ENCODE measurements around the gene JPT1.
"Not testable (repeated sequence)": the region's sequence is repeated elsewhere in the genome, so short reads cannot be mapped to it uniquely, and the experiment has no call there.

Gene JPT1

DNA sequence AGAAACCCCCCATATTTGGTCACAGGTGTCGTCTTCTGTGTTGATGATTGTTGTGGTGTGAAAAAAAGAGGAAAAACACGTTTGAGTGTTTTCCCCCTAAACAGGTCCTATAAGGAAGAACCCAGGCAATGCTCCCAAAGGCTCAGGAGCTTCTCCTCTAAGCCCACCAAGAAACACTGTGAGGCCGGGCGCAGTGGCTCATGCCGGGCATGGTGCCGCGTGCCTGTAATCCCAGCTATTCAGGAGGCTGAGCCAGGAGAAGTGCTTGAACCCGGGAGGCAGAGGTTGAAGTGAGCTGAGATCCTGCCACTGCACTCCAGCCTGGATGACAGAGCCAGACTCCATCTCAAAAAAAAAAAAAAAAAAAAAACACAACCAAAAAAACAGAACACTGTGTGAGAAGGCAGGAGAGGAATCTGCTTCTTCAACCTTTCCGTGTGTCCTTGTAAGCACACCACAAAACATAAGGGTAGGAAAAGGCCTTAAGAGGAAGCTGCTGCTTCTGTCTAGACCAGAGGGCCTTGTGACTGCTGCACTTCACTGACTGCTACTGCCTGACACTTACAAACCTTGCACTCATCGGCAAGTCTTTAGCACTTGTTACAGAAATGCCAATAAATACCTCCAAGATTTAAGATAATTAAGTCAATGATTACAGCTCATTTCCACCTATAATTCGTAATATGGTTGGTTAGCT lies 9.3 kb downstream of the JPT1 start:
- H3K4me3 ChIP-seq (ENCODE audit: low read length), result no peak overlapping the region
- TF ChIP-seq ZNF274 (IDR thresholded peaks at IDR 0.05; ENCODE audit: low read depth, low read length), result no peak

DNA sequence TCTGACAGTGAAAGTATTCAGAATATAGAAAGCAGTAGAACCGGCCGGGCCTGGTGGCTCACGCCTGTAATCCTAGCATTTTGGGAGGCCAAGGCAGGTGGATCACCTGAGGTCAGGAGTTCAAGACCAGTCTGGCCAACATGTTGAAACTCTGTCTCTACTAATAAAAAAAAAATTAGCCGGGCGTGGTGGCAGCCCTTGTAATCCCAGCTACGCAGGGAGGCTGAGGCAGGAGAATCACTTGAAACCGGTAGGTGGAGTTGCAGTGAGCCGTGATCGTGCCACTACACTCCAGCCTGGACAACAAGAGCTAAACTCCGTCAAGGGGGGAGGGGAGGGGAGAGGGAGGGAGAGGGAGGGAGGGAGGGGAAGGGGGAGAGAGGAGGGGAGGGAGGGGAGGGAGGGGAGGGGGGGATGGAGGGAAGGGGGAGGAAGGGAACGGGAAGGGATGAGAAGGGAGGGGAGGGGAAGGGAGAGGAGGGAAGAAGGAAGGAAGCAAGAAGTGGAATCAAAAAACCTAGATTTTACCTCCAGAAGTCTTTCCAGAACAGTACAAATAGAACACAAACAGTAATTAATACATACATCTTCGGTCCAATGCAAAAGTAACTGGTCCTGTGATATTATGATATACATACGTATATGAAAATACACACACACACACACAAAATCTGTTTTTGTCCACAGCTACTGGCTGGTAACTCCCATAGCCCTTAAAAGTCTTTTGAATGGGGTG lies 11.9 kb downstream of the JPT1 start:
- no peak for TF ChIP-seq ZNF274 (IDR thresholded peaks at IDR 0.05; ENCODE audit: low read depth, low read length)
- no peak overlapping the region for H3K4me3 ChIP-seq (ENCODE audit: low read length)

DNA sequence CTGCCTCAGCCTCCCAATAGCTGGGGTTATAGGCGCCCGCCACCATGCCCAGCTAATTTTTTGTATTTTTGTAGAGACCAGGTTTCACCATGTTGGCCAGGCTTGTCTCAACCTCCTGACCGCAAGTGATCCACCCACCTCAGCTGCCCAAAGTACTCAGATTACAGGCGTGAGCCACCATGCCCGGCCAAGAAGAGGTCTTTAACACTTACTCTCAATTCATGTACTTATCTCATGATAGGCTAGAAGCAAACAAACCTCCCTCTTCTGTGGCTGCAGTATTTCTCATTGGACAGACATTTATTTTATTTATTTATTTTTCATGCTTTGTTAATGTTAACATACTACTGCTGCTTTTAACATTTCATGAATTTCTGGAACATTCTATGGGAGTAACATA lies 15.8 kb downstream of the JPT1 start:
- TF ChIP-seq ZNF274 (IDR thresholded peaks at IDR 0.05; ENCODE audit: low read depth, low read length), result no peak

GRCh38 chr17:75137762-75138161 lies 16.6 kb downstream of the JPT1 start:
- not testable (repeated sequence) for H3K4me3 ChIP-seq (ENCODE audit: low read length)

More for the DNA sequence above, 15.8 kb downstream of the JPT1 start:
- no peak overlapping the region for H3K4me3 ChIP-seq (ENCODE audit: low read length)

DNA sequence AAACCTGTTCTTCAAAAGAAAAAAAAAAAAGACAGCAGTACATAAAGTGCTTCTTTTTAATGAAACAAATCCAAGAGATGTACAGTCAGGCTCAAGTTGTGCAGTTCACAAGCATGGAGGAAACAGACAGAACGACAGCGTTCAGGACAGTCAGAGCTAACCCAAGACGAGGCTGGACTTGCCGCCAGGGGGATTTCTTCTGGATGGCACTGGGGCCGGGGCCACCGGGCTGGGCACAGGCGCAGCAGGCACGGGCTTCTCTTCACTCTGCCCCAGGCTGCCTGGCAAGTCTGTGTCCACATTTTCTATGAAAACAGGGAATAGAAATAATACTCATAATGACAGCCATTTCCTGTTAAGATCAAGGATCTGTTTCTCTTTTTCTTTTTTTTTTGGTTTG lies 18.4 kb downstream of the JPT1 start:
- no peak overlapping the region for H3K4me3 ChIP-seq (ENCODE audit: low read length)
- TF ChIP-seq ZNF274 (IDR thresholded peaks at IDR 0.05; ENCODE audit: low read depth, low read length), result no peak

DNA sequence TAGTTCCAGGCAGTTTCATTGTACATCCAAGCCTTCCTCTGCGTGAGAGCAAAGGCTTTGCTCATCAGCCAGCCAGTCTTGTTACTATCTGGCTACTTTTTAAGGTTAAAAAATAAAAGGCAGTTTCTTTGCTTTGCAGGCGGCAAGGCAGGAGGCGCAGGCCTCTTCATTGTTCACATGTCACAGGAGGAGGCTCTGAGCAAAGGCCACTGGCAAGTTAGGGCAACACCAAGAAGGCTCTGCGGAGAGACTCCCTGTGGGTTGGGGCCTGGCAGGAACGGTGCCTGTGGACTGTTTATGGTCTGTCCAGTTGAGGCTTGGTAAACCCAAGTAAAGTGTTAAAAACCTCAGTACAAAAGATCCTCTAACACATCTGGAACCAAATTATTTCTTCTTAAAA lies 18.9 kb downstream of the JPT1 start:
- no peak overlapping the region for H3K4me3 ChIP-seq (ENCODE audit: low read length)
- TF ChIP-seq ZNF274 (IDR thresholded peaks at IDR 0.05; ENCODE audit: low read depth, low read length), result no peak

DNA sequence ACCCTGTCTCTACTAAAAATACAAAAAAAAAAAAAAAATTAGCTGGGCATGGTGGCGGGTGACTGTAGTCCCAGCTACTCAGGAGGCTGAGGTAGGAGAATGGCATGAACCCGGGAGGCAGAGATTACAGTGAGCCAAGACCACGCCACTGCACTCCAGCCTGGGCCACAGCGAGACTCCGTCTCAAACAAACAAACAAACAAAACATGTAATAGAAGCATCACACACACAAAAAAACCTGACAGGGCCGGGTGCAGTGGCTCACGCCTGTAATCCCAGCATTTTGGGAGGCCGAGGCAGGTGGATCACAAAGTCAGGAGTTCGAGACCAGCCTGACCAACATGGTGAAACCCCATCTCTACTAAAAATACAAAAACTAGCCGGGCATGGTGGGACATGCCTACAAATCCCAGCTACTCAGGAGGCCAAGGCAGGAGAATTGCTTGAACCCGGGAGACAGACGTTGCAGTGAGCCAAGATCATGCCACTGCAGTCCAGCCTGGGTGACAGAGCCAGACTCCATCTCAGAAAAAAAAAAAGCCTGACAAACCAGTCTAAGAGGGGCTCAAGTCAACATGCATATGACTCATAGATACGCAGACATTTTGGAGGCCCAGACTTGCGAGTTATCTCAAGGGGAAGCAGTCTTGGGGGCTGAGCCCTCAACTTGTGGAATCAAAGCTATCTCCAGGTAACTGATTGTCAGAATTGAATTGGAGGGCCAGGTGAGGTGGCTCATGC lies 20.5 kb downstream of the JPT1 start:
- not testable (repeated sequence) for H3K4me3 ChIP-seq (ENCODE audit: low read length)

DNA sequence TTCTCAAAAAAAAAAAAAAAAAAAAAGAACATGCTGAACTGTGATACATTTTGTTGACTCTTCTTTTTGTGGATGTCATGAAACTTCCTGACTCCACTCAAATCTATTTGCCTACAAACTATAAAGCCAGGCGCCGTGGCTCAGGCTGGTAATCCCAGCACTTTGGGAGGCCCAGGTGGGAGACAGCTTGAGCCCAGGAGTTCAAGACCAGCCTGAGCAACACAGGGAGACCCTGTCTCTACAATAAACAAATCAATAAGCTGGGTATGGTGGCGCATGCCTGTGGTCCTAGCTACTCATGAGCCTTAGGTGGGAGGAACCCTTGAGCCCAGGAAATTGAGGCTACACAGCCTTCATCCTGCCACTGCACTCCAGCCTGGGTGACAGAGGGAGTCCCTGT lies 21.3 kb downstream of the JPT1 start:
- no peak for TF ChIP-seq ZNF274 (IDR thresholded peaks at IDR 0.05; ENCODE audit: low read depth, low read length)
- H3K4me3 ChIP-seq (ENCODE audit: low read length), result no peak overlapping the region

DNA sequence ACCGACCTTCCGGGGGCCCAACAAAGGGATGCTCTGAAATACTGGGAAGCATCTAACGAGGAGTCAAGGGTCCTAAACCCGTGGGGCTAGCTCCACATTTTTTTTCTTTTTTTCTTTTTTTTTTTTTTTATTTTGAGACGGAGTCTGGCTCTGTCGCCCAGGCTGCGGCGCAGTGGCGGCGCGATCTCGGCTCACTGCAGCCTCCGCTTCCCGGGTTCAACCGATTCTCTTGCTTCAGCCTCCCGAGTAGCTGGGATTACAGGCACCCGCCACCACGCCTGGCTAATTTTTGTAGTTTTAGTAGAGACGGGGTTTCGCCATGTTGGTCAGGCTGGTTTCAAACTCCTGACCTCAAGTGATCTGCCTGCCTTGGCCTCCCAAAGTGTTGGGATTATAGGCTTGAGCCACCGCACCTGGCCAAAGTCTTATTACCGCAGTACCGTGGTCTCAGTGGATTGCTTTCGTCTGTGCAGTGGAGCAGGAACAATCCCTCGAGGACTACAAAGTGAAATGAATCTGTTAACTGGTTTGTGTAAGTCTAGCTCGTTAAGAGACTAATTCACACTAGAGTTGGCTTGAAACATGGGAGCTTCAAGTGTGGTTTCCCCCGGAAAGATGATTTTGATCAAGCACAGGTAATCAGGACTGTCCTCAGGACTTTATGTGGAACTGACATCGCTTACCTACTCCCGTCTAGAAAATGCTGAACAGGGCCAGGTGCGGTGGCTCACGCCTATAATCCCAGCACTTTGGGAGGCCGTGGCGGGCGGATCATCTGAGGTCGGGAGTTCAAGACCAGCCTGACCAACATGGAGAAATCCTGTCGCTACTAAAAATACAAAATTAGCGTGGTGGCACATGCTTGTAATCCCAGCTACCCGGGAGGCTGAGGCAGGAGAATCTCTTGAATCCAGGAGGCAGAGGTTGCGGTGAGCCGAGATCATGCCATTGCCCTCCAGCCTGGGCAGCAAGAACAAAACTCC lies 22.0 kb downstream of the JPT1 start:
- H3K4me3 ChIP-seq (ENCODE audit: low read length), result peak overlapping the region; percentile 95; the same call in 1 of the 2 replicates

DNA sequence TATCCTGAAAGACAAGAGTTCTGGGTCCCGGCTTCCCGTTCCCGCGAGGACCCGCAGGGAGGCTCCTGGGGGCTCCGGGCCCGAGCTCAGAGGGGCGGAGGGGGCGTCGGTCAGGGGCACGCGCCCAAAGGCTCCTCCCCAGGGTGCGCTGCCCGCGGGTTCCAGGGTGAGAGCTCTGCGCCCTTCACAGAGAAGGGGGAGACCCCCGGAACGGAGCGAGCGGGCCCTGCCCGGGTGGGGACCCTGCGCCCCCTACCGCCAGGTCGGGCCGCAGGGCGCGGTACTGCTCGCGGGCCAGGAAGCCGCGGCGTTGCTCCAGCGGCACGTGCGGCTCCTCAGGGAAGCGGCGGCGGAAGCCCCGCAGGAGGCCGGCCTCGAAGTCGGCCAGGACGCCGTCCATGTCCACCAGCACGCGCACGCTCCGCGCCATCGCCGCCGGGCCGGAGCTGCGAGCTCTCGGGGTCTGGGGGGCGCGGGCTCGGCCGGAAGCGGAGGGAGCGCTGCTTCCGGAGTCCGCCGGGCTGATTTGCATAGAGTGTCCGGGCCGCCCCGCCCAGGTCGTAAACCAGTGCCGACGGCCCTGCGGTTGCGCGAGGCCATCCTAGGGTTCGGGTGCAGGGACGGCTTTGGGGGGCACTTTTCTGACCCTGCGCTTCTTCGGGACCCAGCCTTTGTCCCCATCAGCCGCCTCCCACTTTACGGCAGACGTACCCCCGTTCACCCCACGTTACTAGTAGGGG lies 22.9 kb downstream of the JPT1 start, which contains the start of gene NT5C:
Gene NT5C, minus strand, starts transcription at position 465 of the 740 bp plus-strand sequence. Its CDS starts 35 bp downstream, at position 430.
- no peak for TF ChIP-seq ZNF274 (IDR thresholded peaks at IDR 0.05; ENCODE audit: low read depth, low read length)
- H3K4me3 ChIP-seq (ENCODE audit: low read length), result peak within 1 kb of the TSS; percentile 95

DNA sequence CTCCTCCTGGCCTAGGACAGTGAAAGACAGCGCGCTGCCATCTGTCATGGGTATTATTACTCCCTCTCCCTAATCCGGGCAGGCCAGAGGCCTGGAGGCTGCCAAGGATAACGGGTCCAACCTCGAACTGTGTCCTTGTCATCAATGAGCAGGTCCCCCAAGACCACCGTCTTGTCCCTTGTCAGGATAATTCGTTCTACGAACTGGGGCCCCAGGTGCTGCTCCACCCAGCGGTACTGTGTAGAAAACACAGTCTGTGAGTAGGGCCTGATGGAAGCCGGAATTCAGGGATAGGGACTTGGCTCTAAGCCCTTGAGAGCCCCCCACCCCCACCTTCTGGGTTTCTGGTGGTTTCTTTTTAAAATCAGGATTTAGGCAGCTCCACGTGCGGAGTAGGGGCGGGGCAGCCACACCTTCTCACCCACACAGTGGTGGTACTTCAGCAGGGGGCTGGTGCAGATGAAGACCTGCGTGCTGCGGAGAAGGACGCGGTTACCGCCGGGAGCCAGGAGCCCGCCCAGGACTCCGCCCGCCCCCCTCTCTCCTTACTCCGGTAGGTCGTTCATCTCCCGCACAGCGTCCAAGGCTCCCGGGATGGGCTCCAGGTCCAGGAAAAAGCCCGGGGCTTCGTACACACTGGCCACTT lies 23.6 kb downstream of the JPT1 start:
- H3K4me3 ChIP-seq (ENCODE audit: low read length), result peak overlapping the region; percentile 95
- no peak for TF ChIP-seq ZNF274 (IDR thresholded peaks at IDR 0.05; ENCODE audit: low read depth, low read length)

DNA sequence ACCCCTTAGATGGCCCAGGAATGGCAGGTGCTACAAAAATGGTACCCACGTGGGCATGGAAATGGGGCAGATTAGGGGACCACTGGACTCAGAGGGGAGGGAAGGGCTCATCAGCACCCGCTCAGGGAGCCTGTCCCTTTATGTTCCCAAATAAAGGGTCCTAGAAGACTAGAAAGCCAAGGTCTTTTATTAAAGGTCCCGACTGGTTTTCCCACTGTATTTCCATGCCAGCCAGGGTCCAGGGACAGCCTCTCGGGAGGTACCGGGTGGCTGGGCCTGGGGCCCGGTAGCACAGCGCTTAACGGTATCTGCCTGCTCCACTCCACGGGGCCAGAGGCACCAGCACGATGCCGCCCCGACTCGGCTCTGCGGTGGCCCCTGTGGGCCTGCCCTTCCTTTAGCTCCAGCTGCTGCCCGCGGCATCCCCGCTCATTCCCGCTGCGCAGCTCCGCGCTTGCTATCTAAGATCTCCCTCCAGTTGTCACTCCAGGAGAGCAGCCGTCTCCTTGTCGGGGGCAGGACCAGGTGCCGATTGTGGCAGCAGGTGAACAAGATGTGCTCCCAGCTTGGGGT lies 24.2 kb downstream of the JPT1 start:
- H3K4me3 ChIP-seq (ENCODE audit: low read length), result peak overlapping the region; percentile 95; the same call in 1 of the 2 replicates
- no peak for TF ChIP-seq ZNF274 (IDR thresholded peaks at IDR 0.05; ENCODE audit: low read depth, low read length)
